ENCODE data around the gene KEAP1.

Gene KEAP1

DNA sequence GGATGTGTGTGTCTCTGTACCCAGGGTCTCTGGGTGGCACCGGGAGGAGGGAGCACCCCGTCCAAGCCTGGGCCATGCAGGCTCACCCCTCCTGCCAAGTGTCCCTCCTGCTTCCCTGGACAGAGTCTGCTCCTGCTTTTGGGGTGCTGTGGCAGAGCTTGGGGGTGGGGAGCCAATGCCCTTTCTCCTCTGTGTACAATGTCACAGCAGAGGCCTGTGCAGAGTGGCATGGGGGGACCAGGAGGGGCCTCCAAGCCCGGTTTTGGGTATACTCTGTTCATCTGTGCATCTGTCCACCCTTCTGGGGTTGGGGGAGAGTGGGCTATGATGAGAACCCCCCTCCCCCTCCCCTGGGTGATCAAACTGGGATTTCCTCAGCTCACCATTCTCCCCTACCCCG, 49.3 kb downstream of the KEAP1 start:
- Histone ChIP-seq H3K27me3 (ENCODE audit: control insufficient read depth in 2 of 2, insufficient read depth in 2 of 2, low read length in 2 of 2) (no peaks in the 10 kb centered on the region), H3K4me3 (ENCODE audit: low read length in 2 of 2) (no peak overlapping the region), H3K9ac (ENCODE audit: low read depth in 1 of 2, low read length in 2 of 2) (no peak overlapping the region)

DNA sequence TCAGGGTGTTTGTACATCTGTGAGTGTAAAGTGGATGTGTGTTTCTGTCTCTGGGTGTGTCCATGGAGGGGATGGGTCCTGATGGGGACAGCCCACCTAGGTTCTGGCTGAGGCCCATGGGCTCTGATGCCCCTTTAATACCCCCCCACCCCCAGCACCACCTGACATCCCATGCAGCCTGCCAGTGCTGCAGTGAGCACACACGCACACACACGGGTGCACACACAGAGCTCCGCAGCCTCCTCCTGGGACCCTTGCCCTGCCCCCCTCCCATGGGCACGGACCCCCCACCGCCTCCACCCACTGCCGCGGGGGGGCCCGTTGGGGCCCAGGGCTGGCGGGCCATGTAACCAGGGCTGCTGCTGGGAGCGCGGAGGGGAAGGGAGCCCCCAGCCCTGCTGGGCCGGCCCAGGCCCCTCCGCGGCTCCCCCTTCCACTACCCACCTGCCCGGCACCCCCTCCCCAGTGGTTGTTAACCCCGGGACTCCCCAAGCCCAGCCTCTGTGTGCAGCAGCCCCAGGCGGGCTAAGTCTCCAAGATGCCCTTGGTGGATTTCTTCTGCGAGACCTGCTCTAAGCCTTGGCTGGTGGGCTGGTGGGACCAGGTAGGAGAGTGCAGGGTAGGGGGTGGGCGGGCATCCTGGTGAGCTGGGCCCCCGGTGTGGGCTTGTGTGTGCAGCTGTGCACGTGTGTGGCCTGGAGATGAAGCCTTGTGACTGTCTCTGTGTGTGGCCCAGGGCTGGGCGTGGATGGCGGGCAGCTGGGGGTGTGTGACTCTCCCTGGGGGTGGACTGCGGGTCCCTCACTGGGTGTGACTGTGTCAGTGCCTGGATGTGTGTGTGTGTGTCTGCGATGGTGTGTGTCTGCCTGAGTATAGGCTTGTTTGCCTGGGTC, 50.2 kb downstream of the KEAP1 start:
- no peak overlapping the region for H3K4me3 ChIP-seq (ENCODE audit: low read length in 2 of 2)
- H3K9ac ChIP-seq (ENCODE audit: low read depth in 1 of 2, low read length in 2 of 2): peak overlapping the region in 1 of 2 donors; percentile 23
- H3K27me3 ChIP-seq (ENCODE audit: control insufficient read depth in 2 of 2, insufficient read depth in 2 of 2, low read length in 2 of 2): no peaks in the 10 kb centered on the region
- H3K9me3 ChIP-seq (ENCODE audit: control insufficient read depth in 2 of 2, low read length in 2 of 2): no peaks in the 10 kb centered on the region
- peaks cover 13 to 18% of the 10 kb centered on the region in 2 donors for H3K4me1 ChIP-seq (ENCODE audit: control insufficient read depth in 2 of 2, insufficient read depth in 2 of 2, low read length in 2 of 2)
- H3K27ac ChIP-seq (ENCODE audit: low read depth in 2 of 2, low read length in 2 of 2): peak overlapping the region; percentile 89 to 95
- H3K36me3 ChIP-seq (ENCODE audit: control insufficient read depth in 2 of 2, insufficient read depth in 2 of 2, low read length in 2 of 2): peaks cover 7 to 10% of the 10 kb centered on the region in 2 donors

More for the DNA sequence above, 49.3 kb downstream of the KEAP1 start:
- no peak overlapping the region for H3K27ac ChIP-seq (ENCODE audit: low read depth in 2 of 2, low read length in 2 of 2)
- peaks cover 13 to 18% of the 10 kb centered on the region in 2 donors for H3K4me1 ChIP-seq (ENCODE audit: control insufficient read depth in 2 of 2, insufficient read depth in 2 of 2, low read length in 2 of 2)
- H3K36me3 ChIP-seq (ENCODE audit: control insufficient read depth in 2 of 2, insufficient read depth in 2 of 2, low read length in 2 of 2): peaks cover 3 to 9% of the 10 kb centered on the region in 2 donors
- no peaks in the 10 kb centered on the region for H3K9me3 ChIP-seq (ENCODE audit: control insufficient read depth in 2 of 2, low read length in 2 of 2)

DNA sequence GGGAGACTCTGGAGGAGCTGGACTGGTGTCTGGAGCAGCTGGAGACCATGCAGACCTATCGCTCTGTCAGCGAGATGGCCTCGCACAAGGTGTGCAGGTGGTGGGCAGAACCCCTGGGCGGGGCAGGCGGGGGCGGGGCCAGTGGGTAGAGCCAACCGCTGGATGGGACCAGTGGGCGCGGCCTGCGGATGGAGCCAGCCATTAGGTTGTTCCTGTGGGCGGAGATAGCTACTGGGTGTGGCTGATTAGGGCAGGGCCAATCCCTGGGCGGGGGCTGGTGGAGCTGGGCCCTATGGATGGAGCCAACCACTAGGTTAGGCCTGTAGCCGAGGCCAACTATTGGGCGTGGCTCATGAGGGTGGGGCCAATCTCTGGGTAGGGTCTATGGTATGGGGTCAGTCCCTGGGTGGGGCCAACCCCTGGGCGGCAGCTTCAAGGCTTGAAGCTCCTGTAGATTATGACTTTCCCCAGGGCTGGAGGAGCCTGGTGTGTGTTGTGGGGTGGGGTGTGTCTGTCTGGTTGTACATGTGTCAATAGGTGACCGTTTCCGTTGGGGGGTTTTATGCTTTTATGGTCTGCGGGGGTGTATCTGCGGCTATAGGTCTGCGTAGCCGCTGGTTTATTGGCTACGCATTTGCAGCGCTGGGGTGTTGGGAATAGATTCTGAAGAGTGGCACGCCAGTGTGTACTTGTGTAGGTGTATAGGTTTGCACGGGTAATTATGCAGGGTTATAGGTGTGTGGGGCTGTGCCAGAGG, 52.1 kb downstream of the KEAP1 start:
- Histone ChIP-seq H3K9me3 (ENCODE audit: control insufficient read depth in 2 of 2, low read length in 2 of 2) (no peaks in the 10 kb centered on the region), H3K27ac (ENCODE audit: low read depth in 2 of 2, low read length in 2 of 2) (peak overlapping the region; percentile 89 to 95), H3K27me3 (ENCODE audit: control insufficient read depth in 2 of 2, insufficient read depth in 2 of 2, low read length in 2 of 2) (no peaks in the 10 kb centered on the region), H3K4me3 (ENCODE audit: low read length in 2 of 2) (peak overlapping the region in 1 of 2 donors; percentile 62), H3K4me1 (ENCODE audit: control insufficient read depth in 2 of 2, insufficient read depth in 2 of 2, low read length in 2 of 2) (peaks cover 13 to 18% of the 10 kb centered on the region in 2 donors), H3K36me3 (ENCODE audit: control insufficient read depth in 2 of 2, insufficient read depth in 2 of 2, low read length in 2 of 2) (peaks cover 7 to 15% of the 10 kb centered on the region in 2 donors), H3K9ac (ENCODE audit: low read depth in 1 of 2, low read length in 2 of 2) (peak overlapping the region; percentile 60 to 70)

DNA sequence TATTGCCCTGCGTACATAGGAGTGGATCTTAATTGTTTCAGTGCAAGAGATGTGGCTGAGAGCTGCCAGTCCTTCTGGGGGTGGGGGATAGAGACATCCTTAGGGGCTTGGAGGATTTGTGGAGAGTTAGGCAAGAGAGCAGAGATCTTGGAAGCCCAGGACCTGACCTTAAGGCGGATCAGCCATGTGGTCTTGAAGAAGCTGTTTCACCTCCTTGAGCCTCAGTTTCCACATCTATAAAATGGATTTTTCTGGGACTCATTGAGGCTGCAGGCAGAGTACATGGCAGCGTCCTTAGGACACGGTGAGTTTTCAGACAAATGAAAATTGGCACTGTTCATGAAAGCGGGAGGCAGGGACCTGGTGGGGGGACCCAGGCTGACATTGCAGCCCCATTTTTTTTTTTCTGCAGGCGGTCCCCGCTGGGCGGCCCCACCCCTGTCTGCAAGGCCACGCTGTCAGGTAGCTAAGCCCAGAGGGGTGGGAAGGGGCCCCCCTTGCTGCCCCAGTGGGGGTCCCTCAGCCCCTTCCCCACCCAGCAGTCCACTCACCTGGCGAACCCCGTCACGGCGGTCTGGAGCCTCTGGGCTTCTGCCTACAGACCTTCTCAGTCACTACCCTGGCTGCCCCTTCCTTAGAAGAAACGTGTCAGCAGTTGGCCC, 52.8 kb downstream of the KEAP1 start:
- peaks cover 7 to 15% of the 10 kb centered on the region in 2 donors for H3K36me3 ChIP-seq (ENCODE audit: control insufficient read depth in 2 of 2, insufficient read depth in 2 of 2, low read length in 2 of 2)
- peaks cover 13 to 18% of the 10 kb centered on the region in 2 donors for H3K4me1 ChIP-seq (ENCODE audit: control insufficient read depth in 2 of 2, insufficient read depth in 2 of 2, low read length in 2 of 2)
- H3K27ac ChIP-seq (ENCODE audit: low read depth in 2 of 2, low read length in 2 of 2): peak overlapping the region; percentile 57 to 63
- peak overlapping the region in 1 of 2 donors; percentile 20 for H3K4me3 ChIP-seq (ENCODE audit: low read length in 2 of 2)
- no peak overlapping the region for H3K9ac ChIP-seq (ENCODE audit: low read depth in 1 of 2, low read length in 2 of 2)
- H3K27me3 ChIP-seq (ENCODE audit: control insufficient read depth in 2 of 2, insufficient read depth in 2 of 2, low read length in 2 of 2): no peaks in the 10 kb centered on the region
- H3K9me3 ChIP-seq (ENCODE audit: control insufficient read depth in 2 of 2, low read length in 2 of 2): no peaks in the 10 kb centered on the region

DNA sequence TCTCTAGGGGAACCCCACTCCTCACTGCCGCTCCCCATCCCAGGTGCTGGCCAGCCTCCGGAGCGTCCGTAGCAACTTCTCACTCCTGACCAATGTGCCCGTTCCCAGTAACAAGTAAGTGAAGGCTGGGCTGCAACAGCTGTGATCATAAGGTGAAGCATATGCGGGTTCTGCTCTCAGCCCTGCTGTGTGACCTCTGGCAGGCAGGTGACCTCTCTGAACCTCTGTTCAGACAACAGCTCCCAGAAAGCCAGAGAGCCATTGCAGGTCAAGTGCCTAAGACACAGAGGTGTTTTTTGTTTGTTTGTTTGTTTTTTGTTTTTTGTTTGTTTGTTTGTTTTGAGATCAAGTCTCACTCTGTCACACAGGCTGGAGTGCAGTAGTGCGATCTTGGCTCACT, 54.1 kb downstream of the KEAP1 start:
- no peak overlapping the region for H3K27ac ChIP-seq (ENCODE audit: low read depth in 2 of 2, low read length in 2 of 2)
- H3K9me3 ChIP-seq (ENCODE audit: control insufficient read depth in 2 of 2, low read length in 2 of 2): no peaks in the 10 kb centered on the region
- no peak overlapping the region for H3K9ac ChIP-seq (ENCODE audit: low read depth in 1 of 2, low read length in 2 of 2)
- H3K27me3 ChIP-seq (ENCODE audit: control insufficient read depth in 2 of 2, insufficient read depth in 2 of 2, low read length in 2 of 2): no peaks in the 10 kb centered on the region
- peaks cover 13 to 18% of the 10 kb centered on the region in 2 donors for H3K4me1 ChIP-seq (ENCODE audit: control insufficient read depth in 2 of 2, insufficient read depth in 2 of 2, low read length in 2 of 2)
- peaks cover 7 to 15% of the 10 kb centered on the region in 2 donors for H3K36me3 ChIP-seq (ENCODE audit: control insufficient read depth in 2 of 2, insufficient read depth in 2 of 2, low read length in 2 of 2)
- no peak overlapping the region for H3K4me3 ChIP-seq (ENCODE audit: low read length in 2 of 2)

DNA sequence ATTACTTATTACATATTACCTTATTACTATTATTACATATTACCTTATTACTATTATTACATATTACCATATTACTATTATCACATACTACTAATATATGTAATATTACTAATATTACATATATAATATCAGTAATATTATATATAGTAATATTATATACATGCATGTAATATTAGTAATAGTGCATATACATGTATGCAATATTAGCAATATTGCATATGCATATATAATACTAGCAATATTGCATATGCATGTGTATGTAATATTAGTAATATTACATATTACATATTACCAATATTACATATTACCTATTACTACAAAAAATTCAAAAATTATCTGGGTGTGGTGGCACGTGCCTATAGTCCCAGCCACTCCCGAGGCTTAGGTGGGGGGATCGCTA, 60.5 kb downstream of the KEAP1 start:
- H3K4me1 ChIP-seq (ENCODE audit: control insufficient read depth in 2 of 2, insufficient read depth in 2 of 2, low read length in 2 of 2): no peaks in the 10 kb centered on the region
- H3K27ac ChIP-seq (ENCODE audit: low read depth in 2 of 2, low read length in 2 of 2): no peak overlapping the region
- H3K4me3 ChIP-seq (ENCODE audit: low read length in 2 of 2): no peak overlapping the region
- no peaks in the 10 kb centered on the region for H3K9me3 ChIP-seq (ENCODE audit: control insufficient read depth in 2 of 2, low read length in 2 of 2)
- no peak overlapping the region for H3K9ac ChIP-seq (ENCODE audit: low read depth in 1 of 2, low read length in 2 of 2)
- peaks cover 0 to 4% of the 10 kb centered on the region in 2 donors for H3K36me3 ChIP-seq (ENCODE audit: control insufficient read depth in 2 of 2, insufficient read depth in 2 of 2, low read length in 2 of 2)
- H3K27me3 ChIP-seq (ENCODE audit: control insufficient read depth in 2 of 2, insufficient read depth in 2 of 2, low read length in 2 of 2): no peaks in the 10 kb centered on the region

DNA sequence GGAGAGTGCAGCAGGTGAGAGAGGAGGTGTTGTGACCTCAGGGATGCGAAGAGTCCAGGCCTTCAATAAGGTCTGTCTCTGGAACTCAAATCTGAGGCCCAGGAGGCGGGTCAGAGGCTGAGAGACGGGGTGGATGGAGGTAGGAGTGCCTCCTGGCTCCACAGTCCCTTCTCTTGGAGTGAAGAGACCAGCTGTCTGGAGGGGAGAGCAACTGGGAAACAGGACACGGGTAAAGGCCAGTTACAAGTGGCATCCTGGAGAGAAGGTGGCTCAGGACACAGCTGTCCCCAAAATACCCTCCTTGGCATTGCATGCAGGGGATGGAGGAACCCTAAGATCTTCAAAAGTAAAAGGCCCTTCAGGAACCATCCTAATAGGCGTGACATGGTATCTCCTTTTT, 63.6 kb downstream of the KEAP1 start:
- no peak overlapping the region for H3K9ac ChIP-seq (ENCODE audit: low read depth in 1 of 2, low read length in 2 of 2)
- no peak overlapping the region for H3K27ac ChIP-seq (ENCODE audit: low read depth in 2 of 2, low read length in 2 of 2)

More for the DNA sequence above, 63.6 kb downstream of the KEAP1 start:
- Histone ChIP-seq H3K27me3 (ENCODE audit: control insufficient read depth in 2 of 2, insufficient read depth in 2 of 2, low read length in 2 of 2) (no peaks in the 10 kb centered on the region), H3K4me3 (ENCODE audit: low read length in 2 of 2) (no peak overlapping the region), H3K9me3 (ENCODE audit: control insufficient read depth in 2 of 2, low read length in 2 of 2) (no peaks in the 10 kb centered on the region), H3K4me1 (ENCODE audit: control insufficient read depth in 2 of 2, insufficient read depth in 2 of 2, low read length in 2 of 2) (no peaks in the 10 kb centered on the region), H3K36me3 (ENCODE audit: control insufficient read depth in 2 of 2, insufficient read depth in 2 of 2, low read length in 2 of 2) (no peaks in the 10 kb centered on the region)

Measured in mucosa of rectum (tissue), 2 donors.